ENCODE data around the gene NUP58. TPM values are rescaled to one million over a fixed set of nuclear protein-coding genes. Genes with fewer than 3 reads are reported as not detected.
A peak's percentile ranks its signal among the peaks of the same experiment; 100 is the strongest.

Gene NUP58
- total RNA-seq, 3 donors from 2014 or later (not counting 1 experiment from before 2014, with no cell fraction given) = 47.4 to 60.0 (median 50.6) TPM

GRCh38 chr13:25281935-25282332, 19.5 kb upstream of the NUP58 start:
- Histone ChIP-seq H3K4me1 (ENCODE audit: control insufficient read depth, insufficient read depth, low read length) (peaks cover 14% of the 10 kb centered on the region), H3K36me3 (ENCODE audit: control insufficient read depth, insufficient read depth, low read length) (no peaks in the 10 kb centered on the region), H3K4me3 (ENCODE audit: low read length) (no peak overlapping the region), H3K27ac (ENCODE audit: low read length) (no peak overlapping the region), H3K9me3 (ENCODE audit: control insufficient read depth, insufficient read depth, low read length) (no peaks in the 10 kb centered on the region), H3K27me3 (ENCODE audit: control insufficient read depth, insufficient read depth, low read length) (no peaks in the 10 kb centered on the region)
- H3K36me3 Mint-ChIP-seq = no peaks in the 10 kb centered on the region
- H3K4me3 Mint-ChIP-seq = no peak overlapping the region
- DNase-seq (no peak), ATAC-seq (no peak)
- H3K4me1 Mint-ChIP-seq = peaks cover 73 to 85% of the 10 kb centered on the region in 2 donors
- 88% methylated on average over 1 of the region's 1 CpG for WGBS (ENCODE audit: insufficient coverage)
- no peaks in the 10 kb centered on the region for H3K27me3 Mint-ChIP-seq (ENCODE audit: low read depth in 2 of 2)
- no peaks in the 10 kb centered on the region for H3K9me3 Mint-ChIP-seq
- intact Hi-C loops (cut with micrococcal nuclease) = no loop called here
- peak overlapping the region in 1 of 2 donors; percentile 69 for H3K27ac Mint-ChIP-seq
- TF ChIP-seq CTCF (IDR thresholded peaks at IDR 0.05) = no peak

GRCh38 chr13:25286308-25286968, 15.0 kb upstream of the NUP58 start:
- 5% methylated on average over 25 of the region's 25 CpGs for WGBS (ENCODE audit: insufficient coverage)
- no peaks in the 10 kb centered on the region for H3K9me3 Mint-ChIP-seq

GRCh38 chr13:25286969-25287961, 14.2 kb upstream of the NUP58 start, which contains the start of gene MTMR6:
TSS of gene MTMR6 (minus strand) at chr13:25287488. CDS start at chr13:25287247, 241 bp downstream.
- Mint-ChIP-seq H3K4me3 (peak within 1 kb of the TSS; percentile 99), H3K4me1 (peaks cover 38 to 50% of the 10 kb centered on the region in 2 donors), H3K36me3 (no peaks in the 10 kb centered on the region), H3K9me3 (no peaks in the 10 kb centered on the region), H3K27ac (peak within 1 kb of the TSS; percentile 94 to 95), H3K27me3 (ENCODE audit: low read depth in 2 of 2) (peaks cover 20 to 30% of the 10 kb centered on the region in 2 donors)
- Histone ChIP-seq H3K4me3 (ENCODE audit: low read length) (peak within 1 kb of the TSS; percentile 84), H3K9me3 (ENCODE audit: control insufficient read depth, insufficient read depth, low read length) (no peaks in the 10 kb centered on the region), H3K27ac (ENCODE audit: low read length) (peak within 1 kb of the TSS; percentile 97), H3K27me3 (ENCODE audit: control insufficient read depth, insufficient read depth, low read length) (peaks cover 6% of the 10 kb centered on the region), H3K36me3 (ENCODE audit: control insufficient read depth, insufficient read depth, low read length) (no peaks in the 10 kb centered on the region), H3K4me1 (ENCODE audit: control insufficient read depth, insufficient read depth, low read length) (peaks cover 14% of the 10 kb centered on the region)
- TF ChIP-seq CTCF (IDR thresholded peaks at IDR 0.05) = peak; percentile 99
- DNase-seq = peak; percentile 94
- ATAC-seq = peak; percentile 88 to 98 (median 91)
- intact Hi-C loops (cut with micrococcal nuclease) = loop anchor here (1.0 kb wide), 1 partner anchor 14 kb away; the partner anchor contains the start of gene NUP58
- WGBS (ENCODE audit: insufficient coverage) = under 1% methylated on average over 62 of the region's 65 CpGs

More at GRCh38 chr13:25286308-25286968, 15.0 kb upstream of the NUP58 start:
- Histone ChIP-seq H3K27me3 (ENCODE audit: control insufficient read depth, insufficient read depth, low read length) (peaks cover 6% of the 10 kb centered on the region), H3K36me3 (ENCODE audit: control insufficient read depth, insufficient read depth, low read length) (no peaks in the 10 kb centered on the region), H3K4me3 (ENCODE audit: low read length) (peak overlapping the region; percentile 84), H3K9me3 (ENCODE audit: control insufficient read depth, insufficient read depth, low read length) (no peaks in the 10 kb centered on the region), H3K27ac (ENCODE audit: low read length) (peak overlapping the region; percentile 97), H3K4me1 (ENCODE audit: control insufficient read depth, insufficient read depth, low read length) (peaks cover 18% of the 10 kb centered on the region)
- ATAC-seq (peak; percentile 18 to 54 (median 32)), DNase-seq (peak; percentile 19 to 76)
- H3K4me3 Mint-ChIP-seq = peak overlapping the region; percentile 99
- intact Hi-C loops (cut with micrococcal nuclease) = no loop called here
- H3K4me1 Mint-ChIP-seq = peaks cover 45 to 57% of the 10 kb centered on the region in 2 donors
- no peak for TF ChIP-seq CTCF (IDR thresholded peaks at IDR 0.05)
- H3K27ac Mint-ChIP-seq = peak overlapping the region; percentile 94 to 95
- H3K36me3 Mint-ChIP-seq = no peaks in the 10 kb centered on the region
- H3K27me3 Mint-ChIP-seq (ENCODE audit: low read depth in 2 of 2) = peaks cover 14 to 24% of the 10 kb centered on the region in 2 donors
